CD4-positive, CD25-positive, alpha-beta regulatory T cell (primary cell): ENCODE data around the gene ZNF280D. TPM values are rescaled to one million over a fixed set of nuclear protein-coding genes. Genes with fewer than 3 reads are reported as not detected.
A peak's percentile ranks its signal among the peaks of the same experiment; 100 is the strongest.

ENCODE experiments used
- ATAC-seq, 2 donors: fragments of 150-1000 bp; cut with Tn5 transposase; one replicate each; pipeline ENCODE4 v1.10.0; 2021; ENCODE audit warnings: low read depth in 2 of 2, moderate number of reproducible peaks in 2 of 2, moderate library complexity in 1 of 2
- DNase-seq, 3 donors: peaks; one replicate each; pipeline versions ENCODE4 v3.0.0 to v3.0.0-alpha.2; 2012 to 2022; ENCODE audit warnings: mixed read lengths in 1 of 3
- H3K27ac ChIP-seq: one replicate; pipeline ENCODE4 v1.7.0; 2013; ENCODE audit warnings: mild to moderate bottlenecking, low read length; ENCODE audit not compliant: insufficient read depth, poor library complexity, severe bottlenecking
- H3K27me3 ChIP-seq: one replicate; pipeline ENCODE4 v1.7.0; 2013; ENCODE audit warnings: low read length; ENCODE audit not compliant: control insufficient read depth, insufficient read depth
- H3K36me3 ChIP-seq: one replicate; pipeline ENCODE4 v1.7.0; 2013; ENCODE audit warnings: mild to moderate bottlenecking, low read length, moderate library complexity; ENCODE audit not compliant: control insufficient read depth, insufficient read depth
- H3K4me1 ChIP-seq: 2 replicates; pipeline ENCODE4 v1.7.0; 2013; ENCODE audit warnings: mild to moderate bottlenecking, low read length; ENCODE audit not compliant: insufficient read depth, control insufficient read depth, poor library complexity, severe bottlenecking
- H3K4me3 ChIP-seq: one replicate; pipeline ENCODE4 v1.7.0; 2013; ENCODE audit warnings: low read depth, mild to moderate bottlenecking, low read length, moderate library complexity
- H3K9me3 ChIP-seq, 2 experiments: 1 replicate in 1 of 2; 2 replicates in 1 of 2; pipeline ENCODE4 v1.7.0; 2013; ENCODE audit warnings: low read length in 2 of 2, mild to moderate bottlenecking in 1 of 2, moderate library complexity in 1 of 2; ENCODE audit not compliant: control insufficient read depth in 2 of 2
- H3K27ac Mint-ChIP-seq, 3 donors: one replicate each; pipeline ENCODE4 v1.8.0; 2020 to 2022; ENCODE audit warnings: mild to moderate bottlenecking in 3 of 3, mixed read lengths in 3 of 3, moderate library complexity in 2 of 3
- H3K27me3 Mint-ChIP-seq: one replicate; pipeline ENCODE4 v1.8.0; 2022; ENCODE audit warnings: mild to moderate bottlenecking, mixed read lengths
- H3K36me3 Mint-ChIP-seq: one replicate; pipeline ENCODE4 v1.8.0; 2020; ENCODE audit warnings: mixed read lengths
- H3K4me1 Mint-ChIP-seq, 4 donors: one replicate each; pipeline ENCODE4 v1.8.0; 2020 to 2022; ENCODE audit warnings: mixed read lengths in 4 of 4, mild to moderate bottlenecking in 1 of 4
- H3K4me3 Mint-ChIP-seq, 4 donors: one replicate each; pipeline ENCODE4 v1.8.0; 2020 to 2022; ENCODE audit warnings: mild to moderate bottlenecking in 4 of 4, mixed read lengths in 4 of 4, moderate library complexity in 3 of 4
- H3K9me3 Mint-ChIP-seq, 7 donors: one replicate each; pipeline ENCODE4 v1.8.0; 2020 to 2022; ENCODE audit warnings: mixed read lengths in 7 of 7, mild to moderate bottlenecking in 3 of 7, moderate library complexity in 2 of 7
- polyA plus RNA-seq, 4 donors: library from polyadenylated mRNA; unstranded; fragments of 300-500 nt; fragmentation: Illumina TruSeq; gene quantifications; one replicate each; pipeline ENCODE4 v1.2.3, GENCODE V29; 2021
- total RNA-seq: library from RNA; stranded (reverse); gene quantifications from one replicate; pipeline ENCODE4 v1.2.3, GENCODE V29; 2022

Gene ZNF280D
- total and polyA plus RNA-seq, 5 donors from 2014 or later, result 5.9 to 34.1 (median 8.8) TPM

DNA sequence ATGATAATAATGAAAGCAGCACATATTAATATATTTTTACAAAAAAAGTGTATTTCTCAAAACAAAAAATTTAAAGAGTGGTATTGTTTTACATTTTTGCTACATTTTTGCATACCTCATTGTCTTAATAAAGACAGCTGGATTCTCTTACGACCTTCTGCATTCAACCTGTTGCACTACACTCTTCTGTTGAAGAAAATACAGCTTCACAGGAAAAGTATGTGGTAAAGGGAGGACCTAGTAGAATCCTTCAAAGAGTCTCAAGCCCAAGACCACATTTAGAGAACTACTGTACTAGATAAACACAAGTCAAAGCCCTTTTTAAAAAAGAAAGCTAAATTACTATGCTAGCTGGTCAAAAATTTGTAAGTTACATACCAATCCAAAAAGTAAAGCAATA lies 7.9 kb downstream of the ZNF280D start:
- Mint-ChIP-seq H3K27me3 (no peaks in the 10 kb centered on the region), H3K9me3 (peaks cover 0 to under 1% (median 0%) of the 10 kb centered on the region in 7 donors), H3K36me3 (peaks cover 15% of the 10 kb centered on the region), H3K27ac (peak overlapping the region in 1 of 3 donors; percentile 12), H3K4me1 (peaks cover 36 to 70% (median 51%) of the 10 kb centered on the region in 4 donors), H3K4me3 (no peak overlapping the region)
- Histone ChIP-seq H3K27ac (no peak overlapping the region), H3K36me3 (no peaks in the 10 kb centered on the region), H3K27me3 (no peaks in the 10 kb centered on the region), H3K4me1 (peaks cover 5% of the 10 kb centered on the region), H3K9me3 (no peaks in the 10 kb centered on the region), H3K4me3 (no peak overlapping the region)
- peak in 1 of 2 donors; percentile 34 for ATAC-seq
- DNase-seq, result no peak

DNA sequence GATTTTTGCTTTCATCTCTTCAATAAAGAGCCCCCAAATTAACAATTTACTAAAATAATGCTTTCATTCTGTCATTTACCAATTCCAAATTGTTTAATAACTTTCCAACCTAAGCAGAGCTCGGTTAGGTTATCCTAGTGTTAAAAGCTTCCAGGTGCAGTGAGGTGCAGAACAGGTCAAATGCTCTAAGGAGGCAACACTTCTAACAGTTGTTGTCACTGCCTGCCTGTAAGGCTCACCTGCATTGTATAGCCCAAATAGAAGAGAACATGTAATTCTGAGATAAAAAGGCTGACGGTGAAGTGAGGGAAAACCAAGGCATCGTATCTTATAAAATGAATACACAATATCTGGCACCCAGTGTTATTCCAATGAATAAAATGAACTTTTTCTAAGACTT lies 9.1 kb downstream of the ZNF280D start:
- DNase-seq (no peak), ATAC-seq (no peak)
- H3K27ac ChIP-seq, result no peak overlapping the region
- H3K27me3 ChIP-seq, result no peaks in the 10 kb centered on the region
- Mint-ChIP-seq H3K27ac (no peak overlapping the region), H3K4me3 (no peak overlapping the region), H3K27me3 (no peaks in the 10 kb centered on the region), H3K36me3 (peaks cover 11% of the 10 kb centered on the region), H3K9me3 (peaks cover 0 to 2% (median 0%) of the 10 kb centered on the region in 7 donors), H3K4me1 (peaks cover 39 to 72% (median 52%) of the 10 kb centered on the region in 4 donors)
- peaks cover 3% of the 10 kb centered on the region for H3K4me1 ChIP-seq
- H3K4me3 ChIP-seq, result no peak overlapping the region
- H3K36me3 ChIP-seq, result no peaks in the 10 kb centered on the region
- no peaks in the 10 kb centered on the region for H3K9me3 ChIP-seq

DNA sequence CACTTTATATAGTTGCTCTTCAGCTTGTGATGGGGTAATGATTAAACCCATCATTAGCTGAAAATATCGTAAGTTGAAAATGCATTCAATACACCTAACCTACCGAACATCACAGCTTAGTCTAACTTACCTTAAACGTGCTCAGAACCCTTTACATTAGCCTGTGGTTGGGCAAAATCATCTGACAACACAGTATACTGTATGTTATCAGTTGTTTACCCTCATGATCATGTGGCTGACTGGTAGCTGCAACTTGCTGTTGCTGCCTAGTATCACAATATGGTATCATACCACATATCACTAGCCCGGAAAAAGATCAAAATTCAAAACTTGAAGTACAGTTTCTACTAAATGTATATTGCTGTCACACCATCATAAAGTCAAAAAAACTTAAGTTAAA lies 9.5 kb downstream of the ZNF280D start:
- peaks cover 12% of the 10 kb centered on the region for H3K36me3 Mint-ChIP-seq
- Histone ChIP-seq H3K4me1 (peaks cover 3% of the 10 kb centered on the region), H3K9me3 (no peaks in the 10 kb centered on the region), H3K4me3 (no peak overlapping the region), H3K27me3 (no peaks in the 10 kb centered on the region), H3K27ac (no peak overlapping the region), H3K36me3 (no peaks in the 10 kb centered on the region)
- no peak overlapping the region for H3K4me3 Mint-ChIP-seq
- DNase-seq, result no peak
- H3K27ac Mint-ChIP-seq, result peak overlapping the region in 1 of 3 donors; percentile 2
- peaks cover 36 to 72% (median 53%) of the 10 kb centered on the region in 4 donors for H3K4me1 Mint-ChIP-seq
- no peaks in the 10 kb centered on the region for H3K27me3 Mint-ChIP-seq
- ATAC-seq, result no peak
- H3K9me3 Mint-ChIP-seq, result peaks cover 0 to 2% (median 0%) of the 10 kb centered on the region in 7 donors

DNA sequence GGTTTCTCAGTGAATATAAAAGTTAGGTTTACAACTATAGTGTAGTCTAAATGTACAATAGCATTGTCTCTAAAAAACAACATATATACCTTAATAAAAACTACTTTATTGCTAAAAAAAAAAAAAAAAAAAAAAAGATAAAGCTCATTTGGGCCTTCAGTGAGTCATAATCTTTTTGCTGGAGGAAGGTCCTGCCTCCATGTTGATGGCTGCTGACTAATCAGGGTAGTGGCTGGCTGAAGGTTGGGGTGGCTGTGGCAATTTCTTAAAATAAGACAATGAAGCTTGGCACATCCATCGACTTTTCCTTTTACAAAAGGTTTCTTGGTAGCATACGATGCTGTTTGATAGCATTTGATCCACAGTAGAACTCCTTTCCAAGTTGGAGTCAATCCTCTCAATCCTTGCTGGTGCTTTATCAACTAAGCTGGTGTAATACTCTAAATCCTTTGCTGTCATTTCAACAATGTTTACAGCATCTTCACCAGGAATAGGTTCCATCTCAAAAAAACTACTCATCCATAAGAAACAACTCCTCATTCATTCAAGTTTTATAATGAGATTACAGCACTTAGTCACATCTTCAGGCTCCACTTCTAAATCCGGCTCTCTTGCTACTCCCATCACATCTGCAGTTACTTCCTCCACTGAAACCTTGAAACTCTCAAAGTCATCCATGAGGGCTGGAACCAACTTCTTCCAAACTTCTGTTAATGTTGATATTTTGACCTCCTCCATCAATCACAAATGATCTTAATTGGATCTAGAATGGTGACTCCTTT lies 13.3 kb downstream of the ZNF280D start:
- DNase-seq, result no peak
- H3K4me3 Mint-ChIP-seq, result peak overlapping the region in 2 of 4 donors; percentile 12 to 32

DNA sequence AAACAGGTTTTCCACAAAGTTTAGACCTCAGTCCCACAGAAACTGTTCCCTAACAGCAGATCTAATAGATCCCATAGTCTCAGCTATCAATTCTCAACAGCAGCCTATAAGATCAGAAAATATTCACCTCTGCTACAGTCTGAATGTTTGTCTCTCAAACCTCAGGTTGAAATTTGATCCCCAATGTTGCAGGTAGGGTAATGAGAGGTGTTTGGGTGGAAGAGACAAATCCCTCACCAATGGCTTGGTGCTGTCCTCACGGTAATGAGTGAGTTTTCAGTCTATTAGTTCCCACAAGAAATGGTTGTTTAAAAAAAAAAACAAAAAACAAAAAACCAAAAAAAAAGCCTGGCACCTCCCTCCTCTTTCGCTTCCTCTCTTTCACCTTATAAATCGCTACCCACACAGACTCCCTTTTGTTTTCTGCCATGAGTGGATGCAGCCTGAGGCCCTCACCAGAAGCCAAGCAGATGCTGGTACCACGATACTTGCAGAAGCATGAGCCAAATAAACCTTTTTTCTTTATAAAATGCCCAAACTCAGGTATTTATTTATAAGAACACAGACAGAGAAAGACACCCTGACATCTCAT lies 14.2 kb downstream of the ZNF280D start:
- Histone ChIP-seq H3K4me1 (no peaks in the 10 kb centered on the region), H3K9me3 (no peaks in the 10 kb centered on the region), H3K27ac (no peak overlapping the region), H3K36me3 (no peaks in the 10 kb centered on the region), H3K4me3 (peak overlapping the region; percentile 7), H3K27me3 (no peaks in the 10 kb centered on the region)
- H3K4me3 Mint-ChIP-seq, result peak overlapping the region in 3 of 4 donors; percentile 37 to 61 (median 45)
- H3K27ac Mint-ChIP-seq, result peak overlapping the region in 1 of 3 donors; percentile 16
- H3K4me1 Mint-ChIP-seq, result peaks cover 36 to 67% (median 54%) of the 10 kb centered on the region in 4 donors
- H3K27me3 Mint-ChIP-seq, result no peaks in the 10 kb centered on the region
- ATAC-seq, result no peak
- H3K36me3 Mint-ChIP-seq, result peaks cover 15% of the 10 kb centered on the region
- H3K9me3 Mint-ChIP-seq, result peaks cover 0 to 2% (median 0%) of the 10 kb centered on the region in 7 donors
- DNase-seq, result no peak

More for the DNA sequence above, 13.3 kb downstream of the ZNF280D start:
- Histone ChIP-seq H3K4me3 (no peak overlapping the region), H3K27ac (no peak overlapping the region), H3K36me3 (no peaks in the 10 kb centered on the region), H3K27me3 (no peaks in the 10 kb centered on the region), H3K9me3 (no peaks in the 10 kb centered on the region), H3K4me1 (no peaks in the 10 kb centered on the region)
- Mint-ChIP-seq H3K27ac (no peak overlapping the region), H3K36me3 (peaks cover 15% of the 10 kb centered on the region), H3K4me1 (peaks cover 44 to 72% (median 60%) of the 10 kb centered on the region in 4 donors), H3K27me3 (no peaks in the 10 kb centered on the region), H3K9me3 (peaks cover 0 to 2% (median 0%) of the 10 kb centered on the region in 7 donors)
- no peak for ATAC-seq

DNA sequence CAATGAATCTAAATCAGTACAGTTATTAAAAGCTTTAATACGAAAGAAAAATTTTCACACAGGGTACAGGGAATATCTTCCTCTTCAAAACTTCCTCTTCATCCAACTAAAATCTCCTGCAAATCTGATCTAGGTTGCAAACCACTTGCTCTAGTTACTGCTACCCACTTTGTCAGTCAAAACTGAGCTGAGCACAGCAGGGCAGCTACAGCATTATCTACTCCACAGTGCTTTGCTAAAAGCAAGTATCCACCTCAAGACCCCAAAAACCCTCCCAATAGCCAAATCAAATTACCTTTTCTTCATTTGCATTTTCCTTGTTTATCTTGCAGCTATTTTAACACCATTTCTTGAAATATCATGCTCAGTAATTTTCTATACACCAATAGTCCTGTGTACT lies 14.7 kb downstream of the ZNF280D start:
- H3K27ac Mint-ChIP-seq, result no peak overlapping the region

DNA sequence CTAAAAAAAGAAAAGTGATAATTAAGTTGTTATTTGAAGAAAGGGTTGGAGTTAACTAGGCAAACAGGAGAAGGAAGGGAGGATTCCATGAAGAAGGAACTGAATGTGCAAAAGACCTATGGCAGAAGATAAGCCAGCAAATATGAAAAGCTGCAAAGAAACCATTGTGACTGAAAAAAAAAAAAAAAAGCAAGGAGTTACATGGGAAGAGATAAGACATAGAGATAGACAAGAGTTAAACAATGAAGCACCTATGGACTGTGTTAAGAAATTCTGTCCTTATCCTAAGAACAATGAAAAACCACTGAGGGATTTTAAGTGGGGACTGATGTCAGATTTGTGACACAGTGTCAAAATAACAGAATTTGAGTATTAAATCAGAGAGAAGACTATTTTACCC lies 17.0 kb downstream of the ZNF280D start:
- Histone ChIP-seq H3K27me3 (no peaks in the 10 kb centered on the region), H3K36me3 (no peaks in the 10 kb centered on the region), H3K4me1 (no peaks in the 10 kb centered on the region), H3K9me3 (no peaks in the 10 kb centered on the region), H3K27ac (no peak overlapping the region), H3K4me3 (no peak overlapping the region)
- ATAC-seq (no peak), DNase-seq (no peak)
- Mint-ChIP-seq H3K36me3 (peaks cover 9% of the 10 kb centered on the region), H3K4me1 (peaks cover 30 to 52% (median 41%) of the 10 kb centered on the region in 4 donors), H3K9me3 (peaks cover 0 to 2% (median 0%) of the 10 kb centered on the region in 7 donors), H3K27ac (no peak overlapping the region), H3K27me3 (no peaks in the 10 kb centered on the region), H3K4me3 (peak overlapping the region in 1 of 4 donors; percentile 9)

More for the DNA sequence above, 14.7 kb downstream of the ZNF280D start:
- peak overlapping the region in 1 of 4 donors; percentile 61 for H3K4me3 Mint-ChIP-seq
- Histone ChIP-seq H3K27ac (no peak overlapping the region), H3K4me3 (no peak overlapping the region), H3K4me1 (no peaks in the 10 kb centered on the region), H3K27me3 (no peaks in the 10 kb centered on the region), H3K9me3 (no peaks in the 10 kb centered on the region), H3K36me3 (no peaks in the 10 kb centered on the region)
- H3K4me1 Mint-ChIP-seq, result peaks cover 34 to 61% (median 52%) of the 10 kb centered on the region in 4 donors
- no peaks in the 10 kb centered on the region for H3K27me3 Mint-ChIP-seq
- H3K36me3 Mint-ChIP-seq, result peaks cover 11% of the 10 kb centered on the region
- DNase-seq (no peak), ATAC-seq (no peak)
- peaks cover 0 to 2% (median 0%) of the 10 kb centered on the region in 7 donors for H3K9me3 Mint-ChIP-seq
